Superior temporal gyrus (tissue), 1 donor: ENCODE results near the gene HOXB3.

Experiments
- DNase-seq: peaks from one replicate; pipeline ENCODE4 v3.0.0-alpha.2; 2016; ENCODE audit errors: extremely low spot score

HOXB3 gene

DNA sequence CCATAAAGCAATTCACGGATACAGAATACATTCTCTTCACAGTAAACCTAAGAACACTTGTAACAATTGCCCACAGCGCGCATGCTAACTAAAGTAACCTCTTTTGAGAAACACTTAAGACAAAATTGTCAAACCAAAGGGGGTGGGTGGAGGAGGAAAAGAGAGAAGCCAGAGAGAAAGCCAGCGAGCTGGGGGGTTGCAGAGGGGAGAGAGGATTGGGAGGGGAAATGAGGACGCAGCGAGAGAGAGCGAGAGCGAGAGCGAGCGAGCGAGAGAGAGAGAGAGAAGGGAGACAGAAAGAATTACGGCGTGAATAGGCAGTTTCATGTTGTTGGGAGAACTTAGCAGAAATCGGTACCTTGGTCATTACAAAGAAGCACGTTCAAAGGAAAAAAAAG is 22.4 kb upstream of the HOXB3 start:
- no peak for DNase-seq

DNA sequence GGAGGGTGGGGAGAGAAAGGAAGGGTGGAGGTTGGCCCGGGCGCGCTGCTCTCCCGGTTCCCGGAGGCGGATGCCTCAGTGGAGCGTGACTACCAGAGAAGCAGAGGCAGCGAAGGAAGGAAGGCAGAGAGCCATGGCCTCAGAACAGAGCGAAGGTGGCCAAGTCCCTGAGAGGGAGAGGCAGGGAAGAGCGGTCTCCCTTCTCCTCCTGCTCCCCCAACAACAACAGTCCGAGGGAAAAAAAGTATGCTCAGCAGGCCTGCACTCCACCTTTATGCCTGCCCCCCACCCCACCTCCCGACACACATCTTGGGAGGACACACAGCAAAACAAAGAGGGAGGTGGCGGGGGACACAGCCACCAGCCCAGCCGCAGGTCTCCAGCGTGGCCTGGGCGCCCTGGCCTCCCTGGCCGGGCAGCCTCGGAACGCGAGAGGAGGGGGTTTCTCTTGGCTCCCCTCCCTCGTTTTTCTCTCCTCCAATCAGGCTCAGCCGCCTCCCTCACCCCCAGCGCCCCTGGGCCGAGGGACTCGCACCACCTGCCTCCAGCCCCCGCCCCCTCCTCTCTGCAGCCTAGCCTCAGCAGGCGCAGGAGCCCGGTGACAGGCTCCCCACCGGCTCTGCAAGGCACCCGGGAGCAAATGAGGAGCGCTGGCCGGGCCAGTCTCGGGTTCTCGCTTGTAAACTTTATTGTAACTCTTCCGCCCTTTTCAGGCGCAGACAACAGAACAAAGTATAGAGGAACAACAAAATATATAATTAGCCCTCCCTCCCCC is 21.8 kb upstream of the HOXB3 start:
- no peak for DNase-seq

- no peak for DNase-seq
These were observed 21.2 kb upstream of the HOXB3 start for GRCh38 chr17:48611213-48611612.

- DNase-seq, result no peak
These were observed 20.5 kb upstream of the HOXB3 start, which contains the start of gene HOXB7 for GRCh38 chr17:48610282-48611211. HOXB7 (minus strand) TSS chr17:48611017; CDS start chr17:48610918, 99 bp downstream.

DNA sequence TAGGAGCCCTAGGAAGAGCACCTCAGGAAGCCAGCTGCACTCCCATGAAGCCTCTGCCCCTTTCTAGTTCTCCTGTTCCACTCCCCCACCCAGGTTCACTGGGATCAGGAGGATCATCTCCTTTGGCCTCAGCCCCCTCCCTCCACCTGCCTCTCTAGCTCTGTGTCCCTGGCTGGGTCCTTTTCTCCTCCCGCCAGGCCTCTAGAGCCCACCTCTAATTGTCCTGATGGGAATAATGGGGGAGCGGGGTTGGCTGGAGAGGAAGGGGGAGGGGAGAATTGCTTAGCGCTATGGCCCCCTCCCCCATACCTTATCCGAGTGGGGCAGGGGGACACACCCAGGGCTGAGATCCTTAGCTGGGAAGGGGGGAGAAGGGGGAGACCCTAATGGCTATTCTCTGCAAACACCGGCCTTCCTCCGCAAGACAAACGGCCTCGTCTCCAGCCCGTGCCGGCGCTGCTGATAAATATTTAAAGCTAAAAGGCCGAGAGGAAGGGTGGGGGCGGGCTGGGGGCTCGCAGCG is 19.8 kb upstream of the HOXB3 start:
- DNase-seq, result no peak

GRCh38 chr17:48609033-48609432 is 19.0 kb upstream of the HOXB3 start:
- no peak for DNase-seq

DNA sequence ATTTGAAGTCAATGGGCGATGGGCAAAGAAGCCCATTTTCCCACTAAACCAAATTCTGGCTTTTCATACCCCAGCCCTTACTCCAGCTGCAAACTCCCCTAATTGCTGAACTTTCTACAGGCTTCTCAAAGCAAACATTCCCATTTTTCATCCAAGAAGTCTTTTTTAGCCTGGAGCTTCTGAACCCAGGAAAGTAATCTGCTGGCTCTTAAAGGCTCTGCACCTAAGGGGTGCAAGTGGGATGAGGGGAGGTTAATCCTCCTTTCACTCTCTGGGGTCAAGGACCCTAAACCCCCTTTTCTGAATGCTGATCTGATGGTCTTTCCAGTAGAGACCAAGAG is 18.4 kb upstream of the HOXB3 start:
- DNase-seq, result no peak

- DNase-seq, result no peak
These were observed 17.0 kb upstream of the HOXB3 start for GRCh38 chr17:48606892-48607614.

DNA sequence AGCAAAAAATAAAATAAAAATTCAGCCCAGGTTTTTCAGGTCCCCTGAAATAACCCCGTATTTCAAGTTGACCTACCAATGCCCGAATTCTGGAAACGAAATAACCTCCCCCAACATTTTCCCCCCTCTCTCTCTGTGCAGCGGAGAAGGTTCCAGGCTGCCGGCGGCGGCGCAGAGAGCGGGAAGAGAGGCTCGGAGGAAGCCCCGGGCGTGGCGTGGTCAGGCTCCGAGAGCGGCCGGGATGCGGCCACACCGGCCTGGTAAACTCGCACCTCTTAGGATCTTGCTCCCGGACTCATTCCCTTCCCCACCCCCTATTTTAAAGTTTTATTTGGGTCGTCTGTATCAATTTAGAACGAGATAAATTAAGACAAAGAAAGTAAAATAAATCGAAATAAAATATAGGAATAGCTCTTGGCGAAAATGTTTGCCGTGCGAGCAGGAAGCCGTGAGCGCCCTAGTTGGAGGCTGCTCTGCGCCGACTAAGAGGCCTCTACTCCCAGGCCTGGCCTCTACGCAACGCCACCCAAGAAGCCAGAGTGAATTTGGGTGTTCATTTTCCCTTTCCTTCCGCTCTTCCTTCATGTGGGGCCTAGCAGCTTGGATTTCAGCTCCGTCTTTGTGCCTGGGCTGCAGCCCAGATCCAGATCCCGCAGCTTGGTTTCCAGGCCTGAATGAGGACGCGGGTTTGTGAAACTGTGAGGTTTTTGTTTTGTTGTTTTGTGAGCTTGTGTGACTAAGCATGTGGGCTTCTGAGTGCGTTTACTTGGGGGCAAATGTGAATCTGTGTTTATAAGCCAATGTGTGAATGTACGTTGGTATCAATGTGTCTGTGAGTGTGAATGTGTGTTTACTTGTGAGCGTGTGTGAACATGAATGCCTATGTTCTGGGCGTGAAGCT is 16.2 kb upstream of the HOXB3 start:
- no peak for DNase-seq

DNA sequence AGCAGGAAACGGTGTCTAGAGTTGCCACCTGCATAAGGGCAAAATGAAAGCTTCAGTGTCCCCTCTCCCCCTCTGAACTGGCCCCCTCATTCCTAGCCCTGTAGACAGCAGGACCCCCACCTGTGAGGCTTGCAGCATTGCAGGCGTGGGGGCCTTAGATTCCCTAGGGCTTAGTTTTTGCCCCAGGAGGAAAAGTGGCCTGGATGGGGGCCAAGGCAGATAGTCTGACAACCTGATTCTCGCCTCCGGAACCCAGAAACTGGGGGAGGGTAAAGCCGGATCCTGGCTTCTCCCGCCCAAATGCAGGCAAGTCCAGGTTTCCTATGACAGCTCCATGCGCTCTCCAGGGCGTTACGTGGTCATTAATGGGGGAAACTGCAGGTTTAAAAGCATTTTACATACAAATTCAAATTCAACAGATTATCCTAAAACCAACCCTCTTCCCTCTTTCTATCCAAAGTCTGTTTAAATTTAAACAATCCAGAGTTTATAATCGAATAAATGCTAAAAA is 15.4 kb upstream of the HOXB3 start:
- no peak for DNase-seq

GRCh38 chr17:48604770-48605329 is 14.8 kb upstream of the HOXB3 start, which contains the start of gene HOXB6:
HOXB6 (minus strand) TSS chr17:48604986; CDS start chr17:48598150, 6,836 bp downstream.
- no peak for DNase-seq

DNA sequence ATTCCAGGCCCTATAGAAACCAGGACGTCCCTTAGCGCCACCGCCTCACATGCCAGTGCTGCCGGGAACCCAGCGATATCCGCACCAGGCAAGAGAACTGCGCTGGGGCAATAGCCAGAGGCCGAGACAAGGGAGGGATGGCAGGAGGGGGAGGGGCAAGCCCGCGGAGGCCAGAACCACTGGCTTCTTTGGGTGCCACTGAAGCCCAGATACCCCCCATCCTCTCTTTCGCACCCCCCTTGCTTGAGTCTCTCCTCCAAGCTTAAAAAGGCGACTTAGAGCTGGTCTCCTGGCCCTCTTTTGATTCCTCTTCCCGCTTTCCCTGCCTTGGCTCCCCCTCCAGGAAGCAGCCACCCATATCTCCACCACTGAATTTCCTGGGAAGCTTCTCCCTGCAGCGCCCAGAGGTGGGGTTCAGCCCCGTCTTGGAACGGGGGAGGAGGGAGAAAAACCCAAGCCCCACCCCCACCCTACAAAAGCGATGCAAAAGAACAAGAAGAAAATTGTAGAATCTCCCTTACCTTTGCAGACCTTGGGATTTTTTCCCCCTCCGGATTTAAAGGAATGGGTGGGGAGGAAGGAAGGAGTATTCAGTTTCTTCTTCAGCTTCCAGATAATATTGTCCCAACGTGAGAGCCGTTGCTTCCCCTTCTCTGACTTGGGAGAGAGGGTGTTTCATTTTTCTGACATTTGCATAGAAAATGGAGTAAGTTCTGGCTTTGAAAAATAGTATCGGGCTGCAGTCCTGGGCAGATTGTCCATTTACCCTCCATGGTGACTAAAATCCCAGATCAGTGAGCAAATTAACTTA is 14.1 kb upstream of the HOXB3 start:
- no peak for DNase-seq

GRCh38 chr17:48601539-48602425 is 11.7 kb upstream of the HOXB3 start:
- no peak for DNase-seq

DNA sequence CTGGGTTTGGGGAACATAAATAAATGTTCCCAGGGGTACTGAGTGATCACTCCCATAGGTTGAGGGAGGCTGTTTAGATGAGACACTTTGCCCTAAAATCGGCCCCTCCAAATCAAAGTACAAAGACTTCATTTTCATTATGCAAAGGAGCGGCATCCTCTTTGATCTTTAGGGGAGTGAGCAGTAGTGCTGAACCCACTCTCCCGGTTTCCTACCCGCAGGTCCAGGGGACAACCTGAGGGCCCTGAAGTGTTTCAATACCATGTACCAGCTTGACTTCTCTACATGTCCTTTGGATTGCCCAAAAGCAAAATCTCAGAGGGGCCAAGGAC is 11.1 kb upstream of the HOXB3 start:
- no peak for DNase-seq

- no peak for DNase-seq
These were observed 10.4 kb upstream of the HOXB3 start for GRCh38 chr17:48600244-48601098.

DNA sequence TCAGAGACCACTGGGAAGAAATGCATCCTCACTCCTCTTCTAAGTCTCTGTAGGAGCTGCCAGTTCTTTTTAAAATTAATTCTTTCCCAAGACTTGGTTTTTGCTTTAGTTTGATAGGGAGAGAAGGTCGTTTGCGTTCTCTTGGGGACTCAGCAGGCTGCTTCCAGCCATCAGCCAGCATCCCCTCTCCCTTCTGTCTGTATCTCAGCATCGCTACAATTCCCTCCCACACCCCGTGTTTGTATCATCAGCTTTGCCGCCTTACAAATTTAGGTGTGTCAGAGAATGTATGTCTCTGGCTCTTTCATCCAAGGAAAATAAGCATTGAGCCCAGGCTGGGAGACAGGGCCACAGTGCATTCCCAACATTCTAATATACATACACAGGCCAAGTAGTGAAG is 9.3 kb upstream of the HOXB3 start:
- no peak for DNase-seq

DNA sequence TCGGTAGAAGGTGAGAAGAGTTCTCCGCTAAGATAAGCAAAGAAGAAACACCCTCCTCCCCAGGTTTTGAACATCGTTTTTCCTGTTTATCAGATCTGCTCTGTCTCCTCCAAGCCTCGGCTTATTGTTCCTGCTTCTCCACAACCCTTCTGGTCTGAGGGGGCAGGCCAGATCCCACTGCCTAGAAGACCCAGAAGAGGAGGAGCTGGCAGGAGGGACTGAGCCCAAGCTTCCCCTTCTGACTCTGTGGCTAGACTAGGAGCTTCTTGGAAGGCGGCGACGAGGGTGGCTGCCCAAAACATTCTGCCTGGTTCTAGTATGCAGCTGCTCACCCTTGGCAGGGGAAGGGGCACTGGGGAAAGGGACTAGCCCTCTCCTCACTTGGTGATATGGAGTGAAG is 8.7 kb upstream of the HOXB3 start:
- no peak for DNase-seq
